HG03460 (cell line): ENCODE data around the gene ATP1A3.
"Not testable (repeated sequence)": the region's sequence is repeated elsewhere in the genome, so short reads cannot be mapped to it uniquely, and the experiment has no call there.

Experiments
- ATAC-seq: cut with Tn5 transposase; IDR thresholded peaks from one replicate; pipeline ENCODE4 v1.9.1; 2021; ENCODE audit not compliant: unreplicated experiment

Gene ATP1A3

DNA sequence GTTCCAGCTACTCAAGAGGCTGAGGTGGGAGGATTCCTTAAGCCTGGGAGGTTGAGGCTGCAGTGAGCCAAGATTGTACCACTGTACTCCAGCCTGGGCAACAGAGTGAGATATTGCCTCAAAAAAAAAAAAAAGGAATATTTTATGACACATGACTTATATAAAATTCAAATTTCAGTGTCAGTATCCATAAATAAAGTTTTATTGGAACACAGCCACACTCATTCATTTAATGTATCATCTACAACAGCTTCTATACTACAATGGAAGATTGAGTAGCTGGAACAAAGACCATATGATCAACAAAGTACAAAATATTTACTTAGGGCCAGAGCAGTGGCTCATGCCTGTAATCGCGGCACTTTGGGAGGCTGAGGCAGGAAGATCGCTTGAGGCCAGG, 18.7 kb upstream of the ATP1A3 start:
- not testable (repeated sequence) for ATAC-seq

DNA sequence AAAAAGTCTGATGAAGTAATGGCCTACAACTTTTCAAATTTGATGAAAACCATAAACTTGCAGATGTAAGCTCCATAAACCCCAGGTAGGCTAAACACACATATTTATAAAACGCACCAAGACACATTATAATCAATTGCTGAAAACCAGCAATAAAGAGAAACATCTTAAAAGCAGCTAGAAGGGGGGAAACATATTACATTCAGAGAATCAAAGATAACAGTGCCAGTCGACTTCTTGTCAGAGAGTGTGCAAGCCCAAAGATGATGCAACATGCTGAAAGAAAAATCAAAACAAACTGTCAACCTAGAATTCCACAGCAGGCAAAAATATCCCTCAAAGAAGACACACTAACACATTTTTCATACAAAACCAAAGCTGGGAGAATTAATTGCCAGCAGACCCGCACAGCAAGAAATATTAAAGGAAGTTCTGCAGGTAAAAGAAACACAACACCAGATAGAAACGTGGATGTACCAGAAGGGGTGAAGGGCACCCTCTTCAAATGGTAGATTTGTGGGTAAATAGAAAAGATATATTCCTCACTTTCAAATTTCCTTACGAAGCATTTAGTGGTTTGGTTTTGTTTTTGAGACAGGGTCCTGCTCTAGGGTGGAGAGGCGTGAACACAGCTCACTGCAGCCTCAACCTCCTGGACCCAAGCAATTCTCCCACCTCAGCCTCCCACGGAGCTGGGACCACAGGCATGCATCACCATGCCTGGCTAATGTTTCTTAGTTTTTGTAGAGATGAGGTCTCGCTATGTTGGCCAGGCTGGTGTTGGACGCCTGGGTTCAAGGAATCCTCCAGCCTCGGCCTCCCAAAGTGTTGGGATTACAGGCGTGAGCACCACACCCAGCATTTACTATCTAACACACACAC, 16.5 kb upstream of the ATP1A3 start:
- no peak for ATAC-seq

DNA sequence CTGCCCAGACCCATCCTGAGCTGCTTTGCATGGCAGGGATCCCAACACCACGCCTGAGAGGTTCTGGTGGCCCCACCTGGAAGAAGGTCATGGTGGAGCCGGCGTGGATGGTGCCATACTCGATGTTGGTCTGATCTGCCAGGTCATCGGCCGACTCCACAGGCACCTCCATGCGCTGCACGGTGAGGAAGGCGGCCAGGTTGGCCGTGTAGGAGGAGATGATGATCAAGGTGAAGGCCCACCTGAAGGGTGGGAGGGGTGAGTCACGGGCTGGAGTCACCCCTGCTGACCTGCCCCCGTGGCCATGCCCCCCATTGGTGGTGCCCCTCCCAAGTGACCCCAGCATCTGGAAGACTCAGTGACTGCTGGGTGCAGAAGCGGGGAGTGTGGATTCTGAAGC, 12.5 kb upstream of the ATP1A3 start:
- no peak for ATAC-seq

DNA sequence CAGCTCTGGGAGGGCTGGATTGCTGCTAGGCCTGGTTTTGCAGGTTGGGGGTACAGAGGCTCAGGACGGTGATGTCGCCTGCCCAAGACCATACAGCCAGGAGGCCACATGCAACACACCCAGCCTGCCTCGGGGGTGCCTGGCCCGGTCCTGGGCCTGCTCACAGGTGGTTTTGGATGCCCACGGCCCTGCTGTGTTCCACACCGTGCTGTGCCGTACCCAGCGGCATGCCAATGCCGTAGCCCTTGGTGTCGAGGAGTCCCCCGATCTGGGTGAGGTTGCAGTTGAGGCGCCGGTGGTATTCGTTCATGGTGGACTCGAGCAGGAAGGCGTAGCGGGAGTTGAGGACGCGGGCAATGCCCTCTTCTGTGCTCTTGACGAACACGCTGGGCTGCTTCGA, 11.5 kb upstream of the ATP1A3 start:
- no peak for ATAC-seq

DNA sequence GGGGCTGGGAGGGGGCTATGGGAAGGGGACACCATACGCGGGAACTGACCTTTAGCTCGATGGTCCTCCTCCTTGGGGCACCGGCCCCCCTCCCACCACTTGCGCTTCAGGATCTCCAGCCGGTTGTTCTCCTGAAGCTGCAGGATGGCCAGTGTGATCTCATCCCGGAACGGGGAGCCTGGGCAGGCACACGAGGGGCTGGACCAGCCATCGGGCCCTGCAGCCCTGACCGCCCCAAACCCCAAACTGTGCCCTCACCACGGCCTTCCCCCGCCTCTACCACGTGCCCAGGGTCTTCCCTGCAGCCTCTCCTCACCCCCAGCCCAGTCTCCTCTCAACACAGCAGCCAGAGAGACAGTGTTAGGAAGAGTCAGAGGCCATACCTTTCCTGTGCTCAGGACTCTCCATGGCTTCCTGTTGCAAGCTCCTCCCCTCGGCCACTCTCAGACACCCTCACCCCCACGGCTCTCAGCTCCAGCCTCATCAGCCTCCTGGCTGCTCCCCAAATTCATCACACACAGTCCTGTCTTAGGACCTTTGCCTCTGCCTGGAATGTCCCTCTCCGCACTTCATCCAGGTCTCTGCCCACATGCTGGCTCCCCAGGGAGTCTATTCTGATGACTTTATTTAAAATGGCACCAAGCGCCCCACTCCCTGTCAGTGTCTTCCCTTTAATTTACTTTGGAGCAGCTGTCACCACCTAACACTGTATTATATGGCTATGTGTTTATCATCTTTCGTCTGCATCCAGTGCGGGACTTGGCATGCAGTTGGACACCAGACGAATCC, 9.7 kb upstream of the ATP1A3 start:
- ATAC-seq, result no peak

DNA sequence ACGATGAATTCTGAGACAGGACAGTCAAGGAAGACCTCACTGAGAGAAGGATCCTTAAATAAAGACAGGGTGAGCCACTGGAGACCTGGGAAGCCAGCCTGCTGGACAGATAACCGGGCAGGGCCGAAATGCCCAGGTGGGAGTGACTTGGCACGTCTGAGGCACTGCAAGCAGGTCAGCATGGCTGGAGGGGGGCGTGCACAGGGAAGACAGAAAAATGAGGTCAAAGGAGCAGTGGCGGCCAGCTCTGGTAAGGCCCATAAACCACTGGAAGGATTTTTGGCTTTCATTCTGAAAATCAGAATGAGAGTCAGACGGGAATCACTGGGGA, 5.8 kb upstream of the ATP1A3 start:
- ATAC-seq, result no peak

DNA sequence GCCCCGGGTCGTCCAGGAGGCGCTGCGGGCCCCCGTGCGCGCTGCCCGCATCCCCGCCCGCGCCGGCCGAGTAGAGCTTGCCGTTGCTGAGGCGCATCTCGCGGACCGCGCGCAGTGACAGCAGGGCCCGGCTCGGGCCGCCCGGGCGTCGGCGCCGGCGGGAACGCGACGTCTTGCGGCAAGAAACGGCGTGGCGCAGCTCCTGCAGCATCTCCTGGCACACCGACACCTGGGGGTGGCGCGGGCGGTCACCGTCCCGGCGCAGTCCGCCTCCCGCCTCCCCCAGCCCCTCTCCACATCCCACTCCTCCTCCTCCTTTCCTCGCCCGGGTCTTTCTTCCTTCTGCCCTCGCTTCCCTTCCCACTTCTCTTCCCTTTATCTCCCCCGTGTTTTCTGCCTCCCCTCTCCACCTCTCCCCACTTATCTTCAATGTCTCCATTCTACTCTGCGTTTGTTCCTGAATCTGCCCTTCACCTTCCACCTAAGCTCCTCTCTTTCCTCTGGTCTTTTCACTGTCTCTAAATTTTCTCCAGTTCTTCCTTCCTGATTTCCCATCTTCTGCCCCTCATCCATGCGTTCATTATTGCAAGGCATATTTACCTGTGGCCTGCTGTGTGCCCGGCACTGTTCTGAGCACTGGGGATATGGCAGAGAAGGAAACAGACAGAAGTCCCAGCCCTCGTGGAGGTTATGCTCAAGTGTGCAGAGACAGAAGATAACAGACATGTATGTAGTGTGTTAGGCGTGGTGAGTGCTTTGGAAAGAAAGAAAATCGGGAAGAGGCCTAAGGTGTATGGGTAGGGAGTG, 5.2 kb upstream of the ATP1A3 start:
- no peak for ATAC-seq

DNA sequence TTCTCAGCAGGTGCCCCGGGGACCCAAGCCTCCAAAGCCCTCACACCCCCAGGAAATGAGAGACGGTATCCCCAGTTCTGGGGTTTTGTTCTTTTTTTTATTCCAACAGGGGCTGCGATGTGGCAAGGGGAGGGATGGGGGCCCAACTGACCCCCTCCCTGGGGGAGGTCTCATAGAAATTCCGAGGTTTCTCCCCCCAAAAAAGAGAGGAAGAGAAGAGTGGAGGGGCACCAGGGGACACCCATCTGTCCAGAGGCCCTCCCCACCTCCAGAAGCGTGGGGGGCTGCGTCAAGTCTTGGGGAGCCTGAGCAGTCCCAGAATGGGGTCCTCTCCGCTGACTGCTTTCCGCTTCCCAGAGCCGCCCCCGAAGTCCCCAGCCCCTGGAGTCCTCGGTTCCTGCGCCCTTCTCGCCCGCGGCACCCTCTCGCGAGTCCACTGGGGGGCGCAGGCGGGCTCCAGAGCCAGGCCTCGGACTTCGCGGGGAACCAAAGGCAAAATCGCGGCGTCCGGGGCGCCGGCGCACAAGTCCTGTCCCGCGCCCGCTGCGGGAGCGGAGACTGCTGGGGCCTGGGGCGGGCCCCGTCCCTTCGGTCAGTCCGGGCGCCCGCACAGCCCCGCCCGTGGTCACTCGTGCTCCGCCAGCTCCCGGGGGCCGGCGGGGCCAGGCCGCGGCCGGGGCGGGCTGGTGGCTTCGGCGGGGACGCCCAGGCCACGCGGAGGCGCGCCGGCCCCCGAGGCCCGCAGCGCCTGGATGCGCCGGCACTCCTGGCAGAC, 4.4 kb upstream of the ATP1A3 start:
- no peak for ATAC-seq

DNA sequence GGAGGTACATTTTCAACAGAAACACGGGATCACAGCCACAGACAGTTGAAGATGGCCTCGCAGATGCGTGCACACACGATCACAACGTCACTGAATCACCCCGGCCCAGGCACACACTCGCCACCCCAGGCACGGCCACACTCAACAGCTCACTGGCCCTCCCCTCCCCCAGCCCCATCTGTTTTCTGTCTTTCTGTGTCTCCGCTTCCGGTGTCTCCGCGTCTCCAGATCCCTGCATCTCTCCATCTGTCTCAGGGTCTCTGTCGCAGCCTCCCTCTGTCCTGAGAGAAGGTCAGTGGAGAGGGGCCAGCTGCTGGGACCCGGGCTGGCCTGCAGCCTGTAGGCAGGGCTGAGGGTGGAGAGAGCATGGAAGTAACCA, 3.8 kb upstream of the ATP1A3 start:
- ATAC-seq, result no peak

DNA sequence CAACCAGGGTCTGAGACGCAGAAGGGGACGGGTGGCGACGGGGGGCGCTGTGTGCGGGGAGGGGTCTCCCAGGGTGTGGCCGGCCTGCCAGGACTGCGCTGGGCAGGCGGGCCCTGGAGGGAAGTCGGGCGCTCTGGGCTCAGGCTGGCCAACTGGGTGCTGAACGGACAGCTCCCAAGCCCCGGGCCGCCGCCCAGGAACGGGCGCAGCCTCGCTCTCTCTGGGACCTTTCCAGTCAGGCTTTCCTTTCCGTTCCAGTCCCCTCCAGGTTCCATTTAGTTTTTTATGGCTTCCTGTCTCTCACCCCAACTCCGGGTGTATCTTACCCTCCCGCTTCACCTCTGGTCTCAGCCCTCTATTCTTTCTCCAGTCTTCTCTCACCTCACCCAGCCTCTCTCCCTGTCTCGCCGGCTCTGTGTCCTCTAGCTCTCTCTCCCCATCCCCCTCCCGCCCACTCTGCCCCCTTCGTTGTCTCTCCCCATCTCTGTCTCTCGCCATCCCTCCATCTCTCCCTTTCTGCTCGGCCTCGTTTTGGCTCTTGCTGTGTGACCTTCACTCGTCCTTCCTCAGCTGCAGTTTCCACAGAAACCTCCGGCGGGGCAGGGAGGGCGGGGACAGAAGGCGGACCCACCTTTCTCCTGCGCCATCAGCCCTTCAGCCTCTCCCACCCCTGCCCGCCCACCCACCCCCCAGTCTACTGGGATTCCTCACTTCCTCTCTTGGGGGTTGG, 3.3 kb upstream of the ATP1A3 start:
- ATAC-seq, result no peak

DNA sequence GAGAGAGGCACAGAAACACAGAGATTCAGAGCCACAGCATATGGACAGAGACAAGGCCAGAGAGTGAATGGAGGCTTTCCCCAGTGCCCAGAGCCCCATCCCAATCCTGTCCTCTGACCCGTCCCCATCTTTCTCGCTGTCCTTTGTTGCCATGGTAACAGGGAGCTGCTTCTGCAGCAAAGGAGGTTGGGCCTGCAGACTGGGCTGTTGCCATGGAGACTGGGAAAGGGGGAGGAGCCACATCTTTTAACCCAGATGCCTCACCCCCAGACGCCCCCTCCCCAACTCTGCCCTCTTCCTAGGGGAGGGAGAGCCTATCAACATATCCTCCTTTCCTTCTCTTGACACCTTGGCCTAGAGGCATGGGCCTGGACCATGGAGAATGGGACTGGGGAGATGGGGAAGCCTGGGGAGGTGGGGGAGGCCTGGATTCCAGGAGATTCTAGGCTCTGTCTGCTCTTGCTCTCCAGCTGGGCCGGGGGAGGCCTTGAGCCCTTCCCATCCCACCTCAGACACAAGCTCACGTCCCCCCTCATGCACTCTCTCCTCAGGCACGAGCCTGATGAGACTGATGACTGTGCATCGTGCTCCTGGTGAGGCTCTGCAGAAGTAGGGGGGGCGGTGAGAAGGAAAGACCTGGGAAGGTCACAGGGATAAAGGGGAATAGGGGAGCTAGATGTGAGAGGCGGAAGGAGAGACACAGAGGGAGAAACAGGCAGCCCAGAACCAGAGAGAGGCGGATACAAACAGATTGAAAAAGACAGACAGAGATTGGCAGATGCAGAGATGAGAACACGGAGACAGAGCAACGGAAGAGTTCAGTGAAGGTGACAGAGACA, 2.1 kb upstream of the ATP1A3 start:
- no peak for ATAC-seq

DNA sequence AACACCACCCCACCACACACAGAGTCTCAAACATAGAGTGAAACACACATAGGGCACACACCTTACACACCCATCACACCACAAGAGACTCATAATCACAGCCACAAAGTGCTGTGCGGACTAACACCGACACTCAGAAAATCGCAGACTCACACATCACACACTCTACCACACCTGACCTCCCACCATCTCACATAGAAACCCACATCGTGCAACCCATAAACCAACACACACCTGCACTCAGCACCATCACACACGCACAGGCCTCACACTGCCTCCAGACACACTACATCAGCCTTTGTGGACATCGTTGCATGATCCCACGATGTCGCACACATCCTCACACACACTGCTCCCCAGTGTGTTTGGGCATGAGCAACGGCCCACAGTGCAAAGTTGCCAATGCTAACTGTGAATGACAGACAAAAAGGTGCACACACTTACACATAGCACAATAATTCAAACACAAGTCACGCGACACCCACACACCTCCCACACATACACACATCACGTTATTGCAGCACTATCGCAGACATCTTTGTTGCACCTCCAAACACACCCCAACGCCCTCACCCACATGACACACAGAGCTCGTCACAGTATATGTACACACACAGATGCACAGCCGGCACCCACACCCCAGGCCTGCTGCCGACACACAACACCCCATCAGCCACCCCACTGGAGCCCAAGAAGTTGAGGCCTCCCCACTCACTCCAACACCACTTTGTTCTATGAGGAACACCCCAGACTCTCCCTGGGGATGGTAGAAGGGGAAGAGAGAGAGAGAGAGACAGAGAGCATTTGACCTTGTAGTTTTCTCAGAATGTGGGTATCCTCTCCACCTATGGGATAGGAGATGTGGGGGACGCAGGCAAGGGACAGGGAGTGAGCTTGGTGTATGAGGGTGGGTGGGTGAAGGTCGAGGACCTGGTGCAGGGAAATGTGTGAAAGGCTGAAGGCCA, 1.2 kb upstream of the ATP1A3 start:
- no peak for ATAC-seq

DNA sequence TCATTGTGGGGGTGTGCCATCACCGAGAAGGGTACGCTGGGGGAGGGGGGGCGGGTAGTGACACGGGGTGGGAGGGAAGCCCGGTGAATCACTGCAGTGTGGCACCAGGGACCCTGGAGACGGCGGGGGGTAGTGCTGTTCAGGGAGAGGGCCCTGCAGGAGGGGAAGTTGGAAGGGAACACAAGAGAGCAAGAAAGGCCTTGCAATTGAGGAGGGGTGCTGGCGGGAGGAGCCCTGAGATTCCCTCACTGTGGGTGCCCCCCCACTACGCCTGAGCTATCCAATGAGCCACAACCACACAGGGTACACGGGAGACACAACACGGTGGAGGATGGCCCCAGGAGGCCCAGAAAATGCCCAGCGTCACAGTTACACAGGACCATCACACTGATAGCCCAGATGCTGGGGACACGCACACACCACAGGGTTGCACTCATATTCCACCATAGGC, 516 bp upstream of the ATP1A3 start:
- no peak for ATAC-seq

DNA sequence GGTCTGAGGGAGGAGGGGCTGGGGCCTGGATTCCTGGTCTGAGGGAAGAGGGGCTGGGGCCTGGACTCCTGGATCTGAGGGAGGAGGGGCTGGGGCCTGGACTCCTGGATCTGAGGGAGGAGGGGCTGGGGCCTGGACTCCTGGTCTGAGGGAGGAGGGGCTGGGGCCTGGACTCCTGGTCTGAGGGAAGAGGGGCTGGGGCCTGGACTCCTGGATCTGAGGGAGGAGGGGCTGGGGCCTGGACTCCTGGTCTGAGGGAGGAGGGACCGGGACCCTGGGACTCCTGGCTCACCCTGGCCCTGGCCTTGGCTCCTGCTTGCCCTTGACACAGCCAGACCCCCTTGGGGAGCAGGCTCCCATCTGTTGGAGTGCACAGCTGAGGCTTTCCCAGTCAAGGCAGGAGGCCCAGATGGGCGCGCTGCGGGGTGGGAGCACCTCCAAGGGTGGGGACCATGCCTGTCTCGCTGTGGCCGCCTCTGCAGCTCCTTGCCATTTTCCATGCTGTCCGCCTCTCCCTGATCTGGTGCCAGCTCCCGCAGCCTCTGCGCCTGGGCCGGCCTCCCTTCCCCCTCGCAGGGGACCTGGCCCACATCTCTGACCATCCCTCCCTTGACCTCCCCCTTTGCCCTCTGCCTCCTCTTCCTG, 2.0 kb downstream of the ATP1A3 start:
- not testable (repeated sequence) for ATAC-seq

DNA sequence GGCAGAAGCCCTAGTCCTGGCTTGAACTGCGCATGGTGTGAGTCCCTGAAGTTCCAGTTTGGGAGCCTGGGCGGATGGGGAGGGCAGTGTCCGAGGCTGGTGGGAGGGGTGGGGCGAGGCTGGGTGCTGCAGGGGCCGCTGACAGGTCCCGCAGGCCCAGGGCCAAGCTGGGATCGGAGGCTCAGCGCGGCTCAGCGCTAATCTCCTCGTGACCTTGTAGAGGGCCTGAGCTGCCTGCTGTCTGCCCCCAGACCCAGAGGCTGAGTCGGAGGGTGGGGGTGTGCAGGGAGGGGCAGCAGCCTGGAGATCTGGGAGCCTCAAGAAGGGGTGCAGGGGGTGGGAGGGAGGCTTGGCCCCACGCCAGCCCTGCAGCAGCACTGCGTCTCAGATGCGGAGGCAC, 3.0 kb downstream of the ATP1A3 start:
- no peak for ATAC-seq

DNA sequence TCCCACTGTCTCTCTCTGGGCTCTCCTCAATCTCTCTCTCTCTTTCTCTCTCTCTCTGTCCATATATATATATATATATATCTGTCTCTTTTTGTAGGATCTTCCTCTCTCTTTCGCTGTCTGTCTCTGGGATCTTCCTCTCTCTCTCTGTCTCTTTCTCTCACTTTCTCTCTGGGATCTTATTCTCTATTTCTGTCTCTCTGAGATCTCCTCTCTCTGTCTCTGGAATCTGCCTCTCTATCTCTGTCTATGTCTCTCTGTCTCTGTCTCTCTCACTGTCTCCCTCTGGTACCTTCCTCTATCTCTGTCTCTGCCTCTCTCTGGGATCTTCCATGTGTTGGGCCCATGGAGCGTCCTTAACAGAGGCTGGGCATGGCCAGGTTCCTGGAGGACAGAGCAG, 3.4 kb downstream of the ATP1A3 start:
- ATAC-seq, result no peak

DNA sequence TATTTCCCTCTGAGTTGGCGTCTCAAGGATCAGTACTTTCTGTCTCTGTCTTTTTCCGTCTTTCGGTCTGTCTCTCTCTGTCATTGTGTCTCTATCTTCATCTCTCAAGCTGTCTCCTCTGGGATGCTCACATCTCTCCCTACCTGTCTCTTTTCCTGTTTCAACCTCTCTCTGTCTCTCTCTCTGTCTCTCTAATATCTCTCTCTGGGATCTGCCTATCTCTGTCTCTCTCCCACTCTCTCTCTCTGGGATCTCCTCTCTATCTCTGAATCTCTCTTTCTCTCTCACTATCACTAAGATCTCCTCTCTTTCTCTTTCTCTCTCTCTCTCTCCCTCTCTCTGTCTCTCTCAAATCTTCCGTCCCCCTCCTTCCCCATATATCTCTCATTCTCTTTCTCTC, 4.0 kb downstream of the ATP1A3 start:
- no peak for ATAC-seq

DNA sequence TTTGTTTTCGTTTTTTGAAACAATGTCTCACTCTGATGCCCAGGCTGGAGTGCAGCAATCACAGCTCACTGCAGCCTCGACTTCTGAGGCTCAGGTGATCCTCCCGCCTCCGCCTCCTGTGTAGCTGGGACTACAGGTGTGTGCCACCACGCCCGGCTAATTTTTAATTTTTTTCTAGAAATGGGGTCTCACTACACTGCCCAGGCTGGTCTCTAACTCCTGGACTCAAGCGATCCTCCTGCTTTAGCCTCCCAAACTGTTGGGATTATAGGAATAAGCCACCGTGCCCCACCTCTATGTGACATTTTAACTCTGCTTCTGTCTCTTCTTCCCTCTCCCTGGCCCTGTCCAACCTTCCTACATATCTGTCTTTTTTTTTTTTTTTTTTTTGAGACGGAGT, 5.1 kb downstream of the ATP1A3 start:
- ATAC-seq, result no peak
